ENCODE measurements around the gene RIN3.

GRCh38 chr14:92503756-92504491 lies 9.7 kb upstream of the RIN3 start:
- TF ChIP-seq POLR2A (IDR thresholded peaks at IDR 0.05) (no peak), CTCF (IDR thresholded peaks at IDR 0.05) (no peak), POLR2AphosphoS5 (IDR thresholded peaks at IDR 0.05) (no peak)
